Esophagus squamous epithelium (tissue), 5 donors: ENCODE data around the gene ERN1. TPM values are rescaled to one million over a fixed set of nuclear protein-coding genes. Genes with fewer than 3 reads are reported as not detected.

Experiments used
- DNase-seq: peaks from one replicate; lab custom pipeline; 2025; lab: John Stamatoyannopoulos, UW
- H3K27ac ChIP-seq, 4 donors: fragments of 200-600 bp; sonication (generic); one replicate each; pipeline ENCODE4 v1.5.1; 2016 to 2019; ENCODE audit warnings: mild to moderate bottlenecking in 1 of 4
- H3K27me3 ChIP-seq, 4 donors: fragments of 200-600 bp; sonication (generic); 1 replicate in 3 of 4; 2 replicates in 1 of 4; pipeline versions ENCODE4 v1.5.1 to v1.6.0; 2017 to 2021; ENCODE audit warnings: antibody characterized with exemption in 1 of 4
- H3K36me3 ChIP-seq, 3 donors: fragments of 200-600 bp; sonication (generic); one replicate each; pipeline ENCODE4 v1.5.1; 2016 to 2019
- H3K4me1 ChIP-seq, 3 donors: fragments of 200-600 bp; sonication (generic); one replicate each; pipeline ENCODE4 v1.5.1; 2017 to 2019
- H3K4me3 ChIP-seq, 4 donors: fragments of 200-600 bp; sonication (generic); 1 replicate in 3 of 4; 2 replicates in 1 of 4; pipeline ENCODE4 v1.5.1; 2016 to 2019; ENCODE audit warnings: mild to moderate bottlenecking in 2 of 4, moderate library complexity in 1 of 4
- H3K9me3 ChIP-seq, 3 donors: fragments of 200-600 bp; sonication (generic); one replicate each; pipeline ENCODE4 v1.5.1; 2016 to 2019
- POLR2A ChIP-seq, 4 donors: fragments of 450-650 bp; IDR thresholded peaks; one replicate each; pipeline ENCODE4 v1.6.1; 2017; ENCODE audit warnings: antibody characterized with exemption in 4 of 4, mild to moderate bottlenecking in 4 of 4, moderate library complexity in 3 of 4
- WGBS, 2 donors: methylation state at CpG; one replicate each; pipeline ENCODE4 v1.1.5; 2018; 5-methylcytosine and 5-hydroxymethylcytosine counted together
- intact Hi-C: fragments of 100-400 bp; cut with DNase I; formaldehyde crosslinking; loops from one replicate; pipeline ENCODE4 v1.15.0; 2022
- total RNA-seq, 4 donors: library from RNA; depleted of rRNA; stranded (reverse); fragments of >200 nt; gene quantifications; one replicate each; pipeline ENCODE4 v1.1.0, GENCODE V29; 2016
- TF ChIP-seq, protein P1 (sequence below), 6 experiments: fragments of 450-650 bp in 4 of 6; fragments of 200-600 bp in 2 of 6; sonication (generic) in 2 of 6; IDR thresholded peaks; one replicate each; pipeline ENCODE4 v1.5.1; 2016 to 2019; ENCODE audit warnings: antibody characterized with exemption in 6 of 6, mild to moderate bottlenecking in 4 of 6, moderate library complexity in 4 of 6
- donor health status: DM: yes; HTN: yes; CAD: no.

Gene ERN1
- total RNA-seq, 4 donors from 2014 or later: 9.2 to 19.1 (median 15.1) TPM

DNA sequence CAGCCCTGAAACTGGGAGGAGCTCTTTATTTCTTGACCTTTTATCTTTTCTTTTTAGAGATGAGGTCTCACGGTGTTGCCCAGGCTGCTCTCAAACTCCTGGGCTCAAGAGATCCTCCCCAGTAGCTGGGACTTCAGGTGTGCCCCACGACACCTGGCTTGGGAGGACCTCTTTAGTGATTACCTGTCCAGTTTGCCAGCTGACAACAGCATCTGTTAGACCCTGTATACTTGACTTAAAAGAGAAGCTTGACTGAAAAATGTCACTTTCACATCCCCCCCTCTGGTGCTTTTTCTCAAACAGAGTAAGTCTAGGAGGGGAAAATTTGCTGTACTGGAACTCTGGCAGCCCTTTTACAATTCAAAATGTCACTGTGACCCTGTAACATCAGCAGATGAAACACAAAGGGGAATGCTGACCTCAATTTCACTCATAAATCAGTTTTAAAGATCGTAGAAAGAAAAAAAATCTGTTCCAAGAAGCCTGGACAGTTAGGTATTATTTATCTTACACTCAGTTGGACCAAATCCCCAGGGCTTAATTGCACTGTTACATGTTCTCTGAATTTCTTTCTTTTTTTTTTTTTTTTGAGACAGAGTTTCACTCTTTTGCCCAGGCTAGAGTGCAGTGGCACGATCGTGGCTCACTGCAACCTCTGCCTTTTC is 1.8 kb upstream of the ERN1 start:
- peak overlapping the region in 1 of 4 donors; percentile 90 for H3K27ac ChIP-seq

DNA sequence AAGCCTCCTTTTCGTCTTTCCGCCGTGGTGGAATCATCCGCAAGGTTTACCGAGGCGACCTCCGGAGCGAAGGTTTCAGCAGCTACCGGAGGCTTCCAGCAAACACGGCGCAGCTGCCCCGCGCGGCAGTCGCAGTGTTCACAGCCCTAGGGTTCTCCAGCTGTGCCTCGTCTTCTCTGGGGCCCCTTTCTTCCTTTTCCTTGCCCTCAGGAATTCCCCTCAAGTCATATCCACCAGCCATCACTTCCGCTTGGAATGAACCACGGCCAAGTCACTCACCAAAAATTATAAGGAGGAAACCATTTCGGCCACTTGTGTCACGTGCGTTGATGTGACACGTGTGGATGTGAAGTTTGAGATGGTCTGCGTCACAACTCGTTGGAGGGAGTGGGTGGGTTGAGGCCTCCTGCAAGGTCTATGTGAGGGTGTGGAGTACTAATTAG is 636 bp upstream of the ERN1 start:
- Histone ChIP-seq H3K9me3 (no peaks in the 10 kb centered on the region), H3K4me1 (peaks cover 4 to 57% (median 24%) of the 10 kb centered on the region in 3 donors), H3K27me3 (no peaks in the 10 kb centered on the region), H3K36me3 (no peaks in the 10 kb centered on the region), H3K4me3 (peak overlapping the region; percentile 63 to 92 (median 88)), H3K27ac (peak overlapping the region; percentile 90 to 99 (median 96))
- 6 to 15% methylated on average over 12 to 18 of the region's 24 CpGs for WGBS, 2 donors
- intact Hi-C loops: loop anchor here (10.0 kb wide), 1 partner anchor 216 kb away; the partner anchor contains the start of genes CSHL1 and GH1
- peak in 1 of 4 donors; percentile 15 for TF ChIP-seq POLR2A (IDR thresholded peaks at IDR 0.05)
- TF ChIP-seq, protein P1, sequence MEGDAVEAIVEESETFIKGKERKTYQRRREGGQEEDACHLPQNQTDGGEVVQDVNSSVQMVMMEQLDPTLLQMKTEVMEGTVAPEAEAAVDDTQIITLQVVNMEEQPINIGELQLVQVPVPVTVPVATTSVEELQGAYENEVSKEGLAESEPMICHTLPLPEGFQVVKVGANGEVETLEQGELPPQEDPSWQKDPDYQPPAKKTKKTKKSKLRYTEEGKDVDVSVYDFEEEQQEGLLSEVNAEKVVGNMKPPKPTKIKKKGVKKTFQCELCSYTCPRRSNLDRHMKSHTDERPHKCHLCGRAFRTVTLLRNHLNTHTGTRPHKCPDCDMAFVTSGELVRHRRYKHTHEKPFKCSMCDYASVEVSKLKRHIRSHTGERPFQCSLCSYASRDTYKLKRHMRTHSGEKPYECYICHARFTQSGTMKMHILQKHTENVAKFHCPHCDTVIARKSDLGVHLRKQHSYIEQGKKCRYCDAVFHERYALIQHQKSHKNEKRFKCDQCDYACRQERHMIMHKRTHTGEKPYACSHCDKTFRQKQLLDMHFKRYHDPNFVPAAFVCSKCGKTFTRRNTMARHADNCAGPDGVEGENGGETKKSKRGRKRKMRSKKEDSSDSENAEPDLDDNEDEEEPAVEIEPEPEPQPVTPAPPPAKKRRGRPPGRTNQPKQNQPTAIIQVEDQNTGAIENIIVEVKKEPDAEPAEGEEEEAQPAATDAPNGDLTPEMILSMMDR (IDR thresholded peaks at IDR 0.05): peak in 1 of 6 experiments; percentile 17
- DNase-seq: no peak

More for the DNA sequence above, 1.8 kb upstream of the ERN1 start:
- Histone ChIP-seq H3K9me3 (no peaks in the 10 kb centered on the region), H3K36me3 (no peaks in the 10 kb centered on the region), H3K27me3 (no peaks in the 10 kb centered on the region), H3K4me3 (no peak overlapping the region), H3K4me1 (peaks cover 4 to 45% (median 19%) of the 10 kb centered on the region in 3 donors)
- intact Hi-C loops: loop anchor here (2.0 to 10.0 kb wide), 2 partner anchors 103 to 217 kb away; partner anchors contain the start of genes CSHL1 and GH1
- TF ChIP-seq, protein P1 (IDR thresholded peaks at IDR 0.05): no peak
- TF ChIP-seq POLR2A (IDR thresholded peaks at IDR 0.05): no peak
- 76 to 85% methylated on average over 5 of the region's 5 CpGs for WGBS, 2 donors
- no peak for DNase-seq

DNA sequence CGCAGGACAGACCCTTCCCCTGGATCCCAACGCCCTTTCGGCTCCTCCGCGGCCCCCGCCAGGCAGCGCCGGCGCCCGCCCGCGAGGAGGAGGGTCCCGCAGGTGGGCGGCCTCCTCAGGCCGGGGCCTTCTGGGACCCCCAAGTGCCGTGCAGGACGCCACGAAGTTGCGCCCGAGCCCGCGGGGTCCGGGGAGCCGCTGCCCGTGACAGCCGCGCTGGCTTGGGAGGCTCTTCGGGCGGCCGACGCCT is 504 bp downstream of the ERN1 start:
- H3K36me3 ChIP-seq: no peaks in the 10 kb centered on the region
- intact Hi-C loops: no loop called here
- TF ChIP-seq, protein P1 (IDR thresholded peaks at IDR 0.05): no peak
- no peak for TF ChIP-seq POLR2A (IDR thresholded peaks at IDR 0.05)
- peak overlapping the region; percentile 63 to 92 (median 88) for H3K4me3 ChIP-seq
- no peaks in the 10 kb centered on the region for H3K27me3 ChIP-seq
- DNase-seq: no peak
- no CpG with 5 or more reads among the region's 31 CpGs for WGBS, 2 donors
- peaks cover 4 to 60% (median 24%) of the 10 kb centered on the region in 3 donors for H3K4me1 ChIP-seq
- peak overlapping the region; percentile 90 to 99 (median 96) for H3K27ac ChIP-seq
- no peaks in the 10 kb centered on the region for H3K9me3 ChIP-seq

DNA sequence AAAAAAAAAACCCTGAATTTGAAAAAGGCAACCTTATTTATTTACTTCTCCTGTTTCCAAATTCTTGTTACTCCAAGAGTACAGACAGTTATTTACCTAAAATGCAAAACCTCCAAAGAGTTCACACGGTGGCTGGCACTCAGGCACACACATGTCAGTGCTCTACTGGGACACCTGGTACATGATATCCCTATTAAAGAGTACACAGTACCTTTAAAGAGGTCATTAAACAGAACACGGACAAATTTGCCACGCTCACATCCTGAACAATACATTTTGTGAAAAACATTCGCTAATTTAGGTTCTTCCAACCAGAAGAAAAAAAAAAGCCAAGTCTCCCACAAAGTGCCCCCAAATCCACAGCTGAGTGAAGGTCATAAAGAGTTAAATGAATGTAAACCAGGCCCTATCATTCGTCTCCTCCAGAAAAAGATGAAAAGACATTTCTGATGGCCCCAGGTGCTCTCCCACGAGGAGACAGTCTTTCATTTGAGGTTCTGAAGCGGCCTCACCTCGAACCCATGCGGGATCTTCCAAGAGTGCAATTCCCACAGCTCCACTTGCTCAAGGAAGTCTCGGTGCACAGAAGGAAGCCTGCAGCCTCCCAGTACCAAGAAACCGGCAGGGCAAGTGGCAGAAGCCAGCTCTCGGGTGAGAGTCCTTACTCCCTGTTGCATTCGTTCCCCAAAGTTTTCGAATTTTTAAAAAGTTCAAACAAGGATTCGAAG is 993 bp downstream of the ERN1 start:
- Histone ChIP-seq H3K4me3 (peak overlapping the region; percentile 63 to 92 (median 88)), H3K27me3 (no peaks in the 10 kb centered on the region), H3K27ac (peak overlapping the region; percentile 90 to 99 (median 96)), H3K9me3 (no peaks in the 10 kb centered on the region), H3K4me1 (peaks cover 4 to 60% (median 24%) of the 10 kb centered on the region in 3 donors), H3K36me3 (no peaks in the 10 kb centered on the region)
- intact Hi-C loops: no loop called here
- DNase-seq: no peak
- 8 to 9% methylated on average over 14 of the region's 15 CpGs for WGBS, 2 donors
- TF ChIP-seq, protein P1 (IDR thresholded peaks at IDR 0.05): no peak
- TF ChIP-seq POLR2A (IDR thresholded peaks at IDR 0.05): no peak

DNA sequence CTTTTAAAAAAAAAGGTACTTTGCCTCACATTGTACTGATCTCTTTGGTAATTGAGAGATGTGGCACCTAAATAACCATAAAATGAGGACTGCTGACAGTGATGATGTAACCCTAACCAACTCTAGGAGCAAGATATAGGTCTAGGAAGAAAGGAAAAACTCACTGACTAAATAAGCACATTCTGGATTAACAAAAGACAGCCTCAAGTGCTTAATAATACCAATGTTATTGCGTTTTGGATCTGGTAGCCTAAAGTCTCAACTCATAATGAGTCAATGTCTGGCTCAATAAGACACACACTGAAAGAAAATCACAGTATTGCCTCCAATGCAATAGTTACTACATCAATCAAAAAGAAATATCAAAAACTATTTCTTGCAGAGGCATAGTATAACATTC is 3.0 kb downstream of the ERN1 start:
- Histone ChIP-seq H3K27me3 (no peaks in the 10 kb centered on the region), H3K4me3 (no peak overlapping the region), H3K36me3 (peaks cover 0 to 4% (median 0%) of the 10 kb centered on the region in 3 donors), H3K27ac (no peak overlapping the region), H3K4me1 (peaks cover 4 to 59% (median 24%) of the 10 kb centered on the region in 3 donors), H3K9me3 (no peaks in the 10 kb centered on the region)
- no peak for DNase-seq
- 32 to 35% methylated on average over 1 of the region's 1 CpG for WGBS, 2 donors
- TF ChIP-seq, protein P1 (IDR thresholded peaks at IDR 0.05): no peak
- intact Hi-C loops: no loop called here
